Osteocyte (in vitro differentiated cells): ENCODE results near the gene CD1E. TPM values are rescaled to one million over a fixed set of nuclear protein-coding genes. Genes with fewer than 3 reads are reported as not detected.

Source experiments
- DNase-seq: peaks from one replicate; pipeline ENCODE4 v3.0.0; 2021; ENCODE audit warnings: mixed read lengths; ENCODE audit not compliant: unreplicated experiment; ENCODE audit errors: extremely low spot score
- H3K27ac Mint-ChIP-seq: one replicate; pipeline ENCODE4 v1.8.0; 2021; ENCODE audit warnings: mild to moderate bottlenecking, mixed read lengths; ENCODE audit not compliant: unreplicated experiment
- H3K27me3 Mint-ChIP-seq: one replicate; pipeline ENCODE4 v1.8.0; 2021; ENCODE audit warnings: mixed read lengths; ENCODE audit not compliant: unreplicated experiment
- H3K36me3 Mint-ChIP-seq: one replicate; pipeline ENCODE4 v1.8.0; 2021; ENCODE audit warnings: mixed read lengths; ENCODE audit not compliant: unreplicated experiment
- H3K4me1 Mint-ChIP-seq: one replicate; pipeline ENCODE4 v1.8.0; 2021; ENCODE audit warnings: mixed read lengths; ENCODE audit not compliant: unreplicated experiment
- H3K4me3 Mint-ChIP-seq: one replicate; pipeline ENCODE4 v1.8.0; 2021; ENCODE audit warnings: mild to moderate bottlenecking, moderate library complexity, mixed read lengths; ENCODE audit not compliant: unreplicated experiment
- H3K9me3 Mint-ChIP-seq: one replicate; pipeline ENCODE4 v1.8.0; 2021; ENCODE audit warnings: mixed read lengths; ENCODE audit not compliant: unreplicated experiment
- long read RNA-seq: library from polyadenylated mRNA; unstranded; transcript quantifications from one replicate; pipeline ENCODE4 v2.0.0, GENCODE V29; 2021
- total RNA-seq: library from RNA; stranded (reverse); gene quantifications from 2 replicates; pipeline ENCODE4 v1.2.1, GENCODE V29; 2021
- TF ChIP-seq, protein P1 (sequence below): fragments of 200-600 bp; sonication (generic); IDR thresholded peaks from 2 replicates; pipeline ENCODE4 v1.5.0; 2021; ENCODE audit warnings: antibody characterized with exemption, mild to moderate bottlenecking, moderate library complexity

CD1E gene
- total RNA-seq: not detected in 2 replicates
- long read RNA-seq: 0 reads

DNA sequence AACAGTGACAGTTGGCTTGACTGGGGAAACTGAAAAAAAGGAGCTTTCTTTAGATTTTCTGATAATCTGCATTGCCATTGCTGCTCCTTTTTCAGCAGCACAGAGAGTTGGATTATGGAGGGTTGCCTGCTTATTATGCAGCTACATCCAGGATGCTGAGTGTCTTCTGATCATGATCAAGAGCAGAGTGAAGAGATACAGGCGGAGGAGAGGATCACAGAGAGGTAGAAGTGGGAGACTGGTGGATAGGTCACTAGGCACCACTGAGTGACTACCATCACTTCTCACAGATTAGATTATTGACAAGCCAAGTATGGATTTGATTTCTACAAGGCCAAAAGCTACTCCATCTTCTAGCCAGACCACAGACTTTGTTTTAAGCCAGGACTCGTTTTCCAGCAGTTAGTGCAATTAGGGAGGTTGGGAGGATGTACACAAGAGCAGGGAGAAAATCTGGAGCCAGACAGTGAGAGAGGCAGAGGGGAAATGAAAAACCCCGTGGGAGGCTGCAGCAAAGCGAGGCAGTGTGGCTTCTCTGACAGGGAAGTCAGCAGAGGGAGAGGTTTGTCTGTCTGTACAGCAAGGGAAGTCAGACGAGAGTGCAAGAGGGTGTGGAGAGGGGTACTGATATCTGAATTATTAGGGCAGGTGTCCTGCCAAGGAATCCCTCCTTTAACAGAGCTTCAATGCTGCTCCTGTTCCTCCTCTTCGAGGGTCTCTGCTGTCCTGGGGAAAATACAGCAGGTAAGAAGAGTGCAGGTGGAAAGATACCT is at the start of gene CD1E:
Gene CD1E (plus strand): TSS at position 592 of the 773 bp plus-strand sequence. CDS start 95 bp downstream, at position 687.
- no peaks in the 10 kb centered on the region for H3K27me3 Mint-ChIP-seq
- TF ChIP-seq, protein P1, sequence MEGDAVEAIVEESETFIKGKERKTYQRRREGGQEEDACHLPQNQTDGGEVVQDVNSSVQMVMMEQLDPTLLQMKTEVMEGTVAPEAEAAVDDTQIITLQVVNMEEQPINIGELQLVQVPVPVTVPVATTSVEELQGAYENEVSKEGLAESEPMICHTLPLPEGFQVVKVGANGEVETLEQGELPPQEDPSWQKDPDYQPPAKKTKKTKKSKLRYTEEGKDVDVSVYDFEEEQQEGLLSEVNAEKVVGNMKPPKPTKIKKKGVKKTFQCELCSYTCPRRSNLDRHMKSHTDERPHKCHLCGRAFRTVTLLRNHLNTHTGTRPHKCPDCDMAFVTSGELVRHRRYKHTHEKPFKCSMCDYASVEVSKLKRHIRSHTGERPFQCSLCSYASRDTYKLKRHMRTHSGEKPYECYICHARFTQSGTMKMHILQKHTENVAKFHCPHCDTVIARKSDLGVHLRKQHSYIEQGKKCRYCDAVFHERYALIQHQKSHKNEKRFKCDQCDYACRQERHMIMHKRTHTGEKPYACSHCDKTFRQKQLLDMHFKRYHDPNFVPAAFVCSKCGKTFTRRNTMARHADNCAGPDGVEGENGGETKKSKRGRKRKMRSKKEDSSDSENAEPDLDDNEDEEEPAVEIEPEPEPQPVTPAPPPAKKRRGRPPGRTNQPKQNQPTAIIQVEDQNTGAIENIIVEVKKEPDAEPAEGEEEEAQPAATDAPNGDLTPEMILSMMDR: no peak
- no peak within 1 kb of the TSS for H3K27ac Mint-ChIP-seq
- no peaks in the 10 kb centered on the region for H3K36me3 Mint-ChIP-seq
- H3K9me3 Mint-ChIP-seq: no peaks in the 10 kb centered on the region
- H3K4me3 Mint-ChIP-seq: no peak within 1 kb of the TSS
- no peaks in the 10 kb centered on the region for H3K4me1 Mint-ChIP-seq
- no peak for DNase-seq

DNA sequence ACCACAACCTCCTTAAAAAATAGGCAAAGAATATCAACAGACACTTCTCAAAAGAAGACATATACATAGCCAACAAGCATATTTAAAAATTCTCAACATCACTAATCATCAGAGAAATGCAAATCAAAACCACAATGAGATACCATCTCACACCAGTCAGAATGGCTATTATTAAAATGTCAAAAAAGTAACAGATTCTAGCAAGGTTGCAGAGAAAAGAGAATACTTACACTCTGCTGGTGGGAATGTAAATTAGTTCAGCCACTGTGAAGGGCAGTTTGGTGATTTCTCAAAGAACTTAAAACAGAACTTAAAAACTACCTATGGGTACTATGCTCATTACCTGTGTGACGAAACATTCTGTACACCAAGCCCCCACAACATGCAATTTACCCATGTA is 43.1 kb upstream of the CD1E start:
- DNase-seq: no peak
- no peaks in the 10 kb centered on the region for H3K36me3 Mint-ChIP-seq
- H3K9me3 Mint-ChIP-seq: peaks cover 41% of the 10 kb centered on the region
- TF ChIP-seq, protein P1: no peak
- no peak overlapping the region for H3K27ac Mint-ChIP-seq
- no peaks in the 10 kb centered on the region for H3K4me1 Mint-ChIP-seq
- no peak overlapping the region for H3K4me3 Mint-ChIP-seq
- no peaks in the 10 kb centered on the region for H3K27me3 Mint-ChIP-seq

DNA sequence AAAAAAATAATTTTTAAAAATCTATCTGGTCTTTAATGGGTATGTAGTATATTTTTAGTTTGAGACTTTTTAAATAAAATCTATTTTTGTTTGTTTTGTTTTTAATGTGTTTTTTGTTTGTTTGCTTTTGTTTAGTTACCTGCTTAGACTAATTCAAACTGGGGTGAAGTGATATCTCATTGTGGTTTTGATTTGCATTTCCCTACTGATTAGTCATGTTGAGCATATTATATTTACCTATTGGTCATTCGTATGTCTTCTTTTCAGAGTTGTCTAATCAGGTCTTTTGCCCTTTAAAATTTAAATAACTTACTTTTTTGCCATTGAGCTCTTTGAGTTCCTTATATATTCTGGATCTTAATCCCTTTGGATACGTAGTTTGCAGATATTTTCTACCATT is 42.6 kb upstream of the CD1E start:
- TF ChIP-seq, protein P1: no peak
- no peaks in the 10 kb centered on the region for H3K4me1 Mint-ChIP-seq
- H3K4me3 Mint-ChIP-seq: no peak overlapping the region
- H3K27ac Mint-ChIP-seq: no peak overlapping the region
- H3K9me3 Mint-ChIP-seq: peaks cover 38% of the 10 kb centered on the region
- no peaks in the 10 kb centered on the region for H3K36me3 Mint-ChIP-seq
- H3K27me3 Mint-ChIP-seq: no peaks in the 10 kb centered on the region
- DNase-seq: no peak

DNA sequence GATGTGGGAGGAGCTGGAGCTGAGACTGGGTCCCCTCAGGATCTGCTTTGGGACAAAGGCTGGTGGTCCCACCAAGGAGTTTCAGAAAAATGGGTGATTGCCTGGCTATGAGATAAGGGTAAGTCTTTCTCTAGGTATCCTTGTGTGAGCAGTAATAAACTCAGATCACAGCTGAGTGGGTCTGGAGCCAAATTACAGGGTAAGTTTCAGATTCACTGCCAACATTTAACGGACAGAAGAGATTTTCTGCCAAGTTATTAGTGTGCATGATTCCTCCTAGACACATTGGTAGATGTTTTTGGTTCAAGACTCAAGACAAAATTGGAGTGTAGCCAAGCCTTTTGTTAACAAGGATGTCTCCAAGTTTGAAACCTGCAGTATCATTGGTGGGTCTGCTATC is 29.8 kb upstream of the CD1E start:
- H3K9me3 Mint-ChIP-seq: peaks cover 8% of the 10 kb centered on the region
- no peak for DNase-seq
- no peaks in the 10 kb centered on the region for H3K27me3 Mint-ChIP-seq
- no peak overlapping the region for H3K4me3 Mint-ChIP-seq
- H3K4me1 Mint-ChIP-seq: no peaks in the 10 kb centered on the region
- TF ChIP-seq, protein P1: no peak
- H3K27ac Mint-ChIP-seq: no peak overlapping the region
- no peaks in the 10 kb centered on the region for H3K36me3 Mint-ChIP-seq

DNA sequence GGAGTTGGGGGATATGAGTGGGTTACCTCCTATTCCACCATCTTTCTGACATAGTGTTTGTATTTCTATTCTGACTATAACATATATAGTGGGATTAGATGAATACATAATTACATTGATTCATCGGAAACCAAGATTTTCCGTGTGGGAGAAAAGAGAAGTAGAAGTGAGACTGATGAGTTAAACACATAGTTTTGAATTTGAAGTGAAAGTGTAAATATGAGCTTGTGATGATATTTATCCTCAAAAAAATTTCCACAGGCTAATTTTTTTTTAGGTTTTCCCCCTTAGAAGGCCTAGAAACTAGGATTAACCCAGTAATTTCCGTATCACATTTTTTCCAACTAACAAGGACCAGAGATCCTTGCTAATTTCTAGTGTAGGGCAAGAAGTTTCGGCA is 29.3 kb upstream of the CD1E start:
- Mint-ChIP-seq H3K4me3 (no peak overlapping the region), H3K27me3 (no peaks in the 10 kb centered on the region), H3K9me3 (peaks cover 8% of the 10 kb centered on the region), H3K36me3 (no peaks in the 10 kb centered on the region), H3K27ac (no peak overlapping the region), H3K4me1 (no peaks in the 10 kb centered on the region)
- TF ChIP-seq, protein P1: no peak
- DNase-seq: no peak
